Caco-2 (cell line): ENCODE measurements around the gene DFFB. TPM values are rescaled to one million over a fixed set of nuclear protein-coding genes. Genes with fewer than 3 reads are reported as not detected.

Source experiments
- BruUV-seq: library from RNA; stranded (reverse); fragments of 400-500 nt; replicated peaks from 2 replicates; lab custom pipeline; 2021; lab: Mats Ljungman, UMichigan
- CTCF ChIA-PET: fragments of 300-600 bp; sonication (Branson Sonifier 250); formaldehyde crosslinking; loops from one replicate; lab custom pipeline; 2022; ENCODE audit warnings: antibody characterized with exemption; lab: Charles Lee
- POLR2A ChIA-PET: fragments of 300-600 bp; sonication (Branson Sonifier 250); formaldehyde crosslinking; loops from one replicate; lab custom pipeline; 2022; ENCODE audit warnings: antibody characterized with exemption; lab: Charles Lee
- DNase-seq, 2 experiments: peaks; one replicate each; pipeline versions ENCODE4 v3.0.0 to v3.0.0-alpha.2; 2020 to 2022
- H3K27me3 ChIP-seq: replicated peaks from 2 replicates; pipeline ENCODE4 v1.6.0; 2011; ENCODE audit warnings: low read length; ENCODE audit not compliant: control insufficient read depth, insufficient read depth
- H3K36me3 ChIP-seq: 2 replicates; pipeline ENCODE4 v1.5.1; 2011; ENCODE audit warnings: low read length; ENCODE audit not compliant: control insufficient read depth, insufficient read depth
- H3K4me1 ChIP-seq: fragments of 250-450 bp; sonication (Bioruptor Pico); 2 replicates; pipeline ENCODE4 v1.5.1; 2020; ENCODE audit warnings: mild to moderate bottlenecking
- H3K4me3 ChIP-seq: 2 replicates; pipeline ENCODE4 v1.5.1; 2011; ENCODE audit warnings: low read depth, mild to moderate bottlenecking, control low read depth, low read length
- H3K9me3 ChIP-seq: fragments of 250-450 bp; sonication (Bioruptor Pico); 2 replicates; pipeline ENCODE4 v1.5.1; 2020; ENCODE audit warnings: mild to moderate bottlenecking, moderate library complexity
- H3K27ac Mint-ChIP-seq: one replicate; pipeline ENCODE4 v1.8.0; 2022; ENCODE audit warnings: mixed read lengths; ENCODE audit not compliant: unreplicated experiment
- H3K27me3 Mint-ChIP-seq: one replicate; pipeline ENCODE4 v1.8.0; 2022; ENCODE audit warnings: mixed read lengths; ENCODE audit not compliant: insufficient read depth, unreplicated experiment
- H3K36me3 Mint-ChIP-seq: one replicate; pipeline ENCODE4 v1.8.0; 2022; ENCODE audit warnings: mild to moderate bottlenecking, mixed read lengths; ENCODE audit not compliant: insufficient read depth, unreplicated experiment
- H3K4me1 Mint-ChIP-seq: one replicate; pipeline ENCODE4 v1.8.0; 2022; ENCODE audit warnings: low read depth, mixed read lengths; ENCODE audit not compliant: unreplicated experiment
- H3K4me3 Mint-ChIP-seq: one replicate; pipeline ENCODE4 v1.8.0; 2022; ENCODE audit warnings: mild to moderate bottlenecking, moderate library complexity, mixed read lengths; ENCODE audit not compliant: unreplicated experiment
- H3K9me3 Mint-ChIP-seq: one replicate; pipeline ENCODE4 v1.8.0; 2022; ENCODE audit warnings: mixed read lengths; ENCODE audit not compliant: unreplicated experiment
- intact Hi-C: fragments of 100-400 bp; cut with micrococcal nuclease; formaldehyde crosslinking; loops from one replicate; pipeline ENCODE4 v1.10.0; 2022; ENCODE audit not compliant: unreplicated experiment
- total RNA-seq: library from RNA; stranded (reverse); gene quantifications from 2 replicates; pipeline ENCODE4 v1.2.3, GENCODE V29; 2022
- TF ChIP-seq, protein P1 (sequence below), 2 experiments: fragments of 200-600 bp in 1 of 2; IDR thresholded peaks; 1 replicate in 1 of 2; 2 replicates in 1 of 2; pipeline versions ENCODE4 v1.5.1 to v1.8.0; 2011 to 2022; ENCODE audit warnings: antibody characterized with exemption in 1 of 2, control low read depth in 1 of 2, inconsistent platforms in 1 of 2, low read depth in 1 of 2, low read length in 1 of 2, mild to moderate bottlenecking in 1 of 2, moderate library complexity in 1 of 2; ENCODE audit not compliant: insufficient read depth in 1 of 2, severe bottlenecking in 1 of 2, unreplicated experiment in 1 of 2

Gene DFFB
- total RNA-seq, 1 experiment from 2014 or later = 7.7 TPM

DNA sequence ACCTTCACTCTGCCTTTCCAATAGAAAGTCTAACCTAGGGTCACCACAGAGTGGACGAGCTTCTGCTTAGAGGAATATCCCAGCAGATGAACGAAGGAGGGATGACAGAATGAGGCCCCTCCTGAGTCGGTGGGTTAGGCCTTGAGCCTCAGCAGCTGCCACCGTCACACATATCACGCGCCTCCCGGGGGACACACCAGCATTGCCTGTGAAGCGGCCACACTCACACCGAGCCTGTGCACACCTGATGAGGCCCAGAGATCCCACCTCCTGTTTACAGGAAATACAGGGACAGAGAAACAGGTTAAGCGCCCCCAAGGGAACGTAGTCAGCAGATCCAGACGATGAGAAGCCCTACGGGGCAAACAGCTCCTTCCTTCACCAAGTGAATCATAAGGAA, 35.8 kb upstream of the DFFB start:
- TF ChIP-seq, protein P1, sequence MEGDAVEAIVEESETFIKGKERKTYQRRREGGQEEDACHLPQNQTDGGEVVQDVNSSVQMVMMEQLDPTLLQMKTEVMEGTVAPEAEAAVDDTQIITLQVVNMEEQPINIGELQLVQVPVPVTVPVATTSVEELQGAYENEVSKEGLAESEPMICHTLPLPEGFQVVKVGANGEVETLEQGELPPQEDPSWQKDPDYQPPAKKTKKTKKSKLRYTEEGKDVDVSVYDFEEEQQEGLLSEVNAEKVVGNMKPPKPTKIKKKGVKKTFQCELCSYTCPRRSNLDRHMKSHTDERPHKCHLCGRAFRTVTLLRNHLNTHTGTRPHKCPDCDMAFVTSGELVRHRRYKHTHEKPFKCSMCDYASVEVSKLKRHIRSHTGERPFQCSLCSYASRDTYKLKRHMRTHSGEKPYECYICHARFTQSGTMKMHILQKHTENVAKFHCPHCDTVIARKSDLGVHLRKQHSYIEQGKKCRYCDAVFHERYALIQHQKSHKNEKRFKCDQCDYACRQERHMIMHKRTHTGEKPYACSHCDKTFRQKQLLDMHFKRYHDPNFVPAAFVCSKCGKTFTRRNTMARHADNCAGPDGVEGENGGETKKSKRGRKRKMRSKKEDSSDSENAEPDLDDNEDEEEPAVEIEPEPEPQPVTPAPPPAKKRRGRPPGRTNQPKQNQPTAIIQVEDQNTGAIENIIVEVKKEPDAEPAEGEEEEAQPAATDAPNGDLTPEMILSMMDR (IDR thresholded peaks at IDR 0.05; ENCODE audit: insufficient read depth in 1 of 2, low read depth in 1 of 2, low read length in 1 of 2, severe bottlenecking in 1 of 2, unreplicated experiment in 1 of 2) = no peak
- no TSS peak for BruUV-seq
- Mint-ChIP-seq H3K4me1 (no peaks in the 10 kb centered on the region), H3K27ac (no peak overlapping the region), H3K27me3 (no peaks in the 10 kb centered on the region), H3K9me3 (no peaks in the 10 kb centered on the region), H3K36me3 (peaks cover 17% of the 10 kb centered on the region), H3K4me3 (no peak overlapping the region)
- Histone ChIP-seq H3K4me1 (no peaks in the 10 kb centered on the region), H3K9me3 (no peaks in the 10 kb centered on the region), H3K36me3 (no peaks in the 10 kb centered on the region), H3K27me3 (no peaks in the 10 kb centered on the region), H3K4me3 (no peak overlapping the region)
- intact Hi-C loops = no loop called here
- POLR2A ChIA-PET = no interaction called here
- DNase-seq = no peak
- CTCF ChIA-PET = no interaction called here

DNA sequence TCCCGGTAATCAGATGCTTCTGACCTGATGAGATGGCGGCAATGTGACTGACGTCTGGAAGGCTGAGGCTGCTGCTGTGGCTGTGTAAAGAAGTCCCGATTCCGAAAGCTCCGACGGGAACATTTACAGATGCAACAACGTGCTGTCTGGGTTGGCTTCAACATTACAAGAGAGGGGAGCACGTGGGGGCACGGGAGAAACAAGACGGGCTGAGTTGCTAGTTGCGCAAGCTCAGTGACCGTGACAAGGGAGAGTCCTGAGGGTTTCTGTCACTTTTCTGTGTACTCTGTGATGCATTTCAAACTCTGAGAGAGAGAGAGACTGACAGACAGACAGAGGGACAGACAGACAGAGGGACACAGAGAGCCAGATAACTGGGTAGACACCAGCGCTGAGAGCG, 35.4 kb upstream of the DFFB start:
- TF ChIP-seq, protein P1 (IDR thresholded peaks at IDR 0.05; ENCODE audit: insufficient read depth in 1 of 2, low read depth in 1 of 2, low read length in 1 of 2, severe bottlenecking in 1 of 2, unreplicated experiment in 1 of 2) = no peak
- Histone ChIP-seq H3K4me1 (no peaks in the 10 kb centered on the region), H3K4me3 (no peak overlapping the region), H3K36me3 (no peaks in the 10 kb centered on the region), H3K27me3 (no peaks in the 10 kb centered on the region), H3K9me3 (no peaks in the 10 kb centered on the region)
- H3K36me3 Mint-ChIP-seq = peaks cover 17% of the 10 kb centered on the region
- intact Hi-C loops = no loop called here
- no peaks in the 10 kb centered on the region for H3K27me3 Mint-ChIP-seq
- H3K27ac Mint-ChIP-seq = no peak overlapping the region
- BruUV-seq = no TSS peak
- H3K4me1 Mint-ChIP-seq = no peaks in the 10 kb centered on the region
- POLR2A ChIA-PET = no interaction called here
- DNase-seq = no peak
- no peak overlapping the region for H3K4me3 Mint-ChIP-seq
- CTCF ChIA-PET = no interaction called here
- H3K9me3 Mint-ChIP-seq = no peaks in the 10 kb centered on the region

DNA sequence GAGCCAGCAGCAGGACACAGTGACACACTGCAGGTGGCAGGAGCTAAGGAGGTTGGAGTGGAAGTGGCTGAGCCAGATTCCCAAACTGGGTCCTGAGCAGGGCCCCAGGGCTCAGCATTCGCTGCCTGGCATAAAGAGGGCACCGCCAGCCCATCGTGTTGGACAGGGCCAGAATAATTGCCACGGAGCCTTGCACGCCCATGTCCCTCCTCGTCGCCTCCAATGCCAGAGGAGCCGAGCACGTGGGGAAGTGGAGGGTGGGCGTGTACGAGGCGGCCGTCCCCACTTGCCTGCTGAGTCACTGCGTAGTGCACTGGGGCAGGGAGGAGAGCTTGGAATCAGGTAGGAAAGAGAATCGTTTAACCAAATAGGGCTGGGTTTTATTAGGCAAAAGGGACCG, 34.9 kb upstream of the DFFB start:
- H3K4me3 Mint-ChIP-seq = no peak overlapping the region
- intact Hi-C loops = no loop called here
- peaks cover 17% of the 10 kb centered on the region for H3K36me3 Mint-ChIP-seq
- no peaks in the 10 kb centered on the region for H3K27me3 Mint-ChIP-seq
- POLR2A ChIA-PET = no interaction called here
- no peak overlapping the region for H3K27ac Mint-ChIP-seq
- no peaks in the 10 kb centered on the region for H3K4me1 Mint-ChIP-seq
- Histone ChIP-seq H3K36me3 (no peaks in the 10 kb centered on the region), H3K27me3 (no peaks in the 10 kb centered on the region), H3K4me3 (no peak overlapping the region), H3K4me1 (no peaks in the 10 kb centered on the region), H3K9me3 (no peaks in the 10 kb centered on the region)
- no TSS peak for BruUV-seq
- TF ChIP-seq, protein P1 (IDR thresholded peaks at IDR 0.05; ENCODE audit: insufficient read depth in 1 of 2, low read depth in 1 of 2, low read length in 1 of 2, severe bottlenecking in 1 of 2, unreplicated experiment in 1 of 2) = no peak
- no peaks in the 10 kb centered on the region for H3K9me3 Mint-ChIP-seq
- CTCF ChIA-PET = no interaction called here
- DNase-seq = no peak
